PC-3 (cell line): ENCODE measurements around the gene TRIP12. TPM values are rescaled to one million over a fixed set of nuclear protein-coding genes. Genes with fewer than 3 reads are reported as not detected.

Source experiments
- ATAC-seq: fragments of 200-7000 bp; cut with Tn5 transposase; 2 replicates; pipeline ENCODE4 v1.9.1; 2020; ENCODE audit warnings: mild to moderate bottlenecking, moderate library complexity
- BruUV-seq: library from RNA; stranded (reverse); fragments of 400-500 nt; replicated peaks from 2 replicates; lab custom pipeline; 2021; lab: Mats Ljungman, UMichigan
- CTCF ChIA-PET: fragments of 300-600 bp; sonication (Branson Sonifier 250); formaldehyde crosslinking; loops from one replicate; lab custom pipeline; 2022; ENCODE audit warnings: antibody characterized with exemption; lab: Charles Lee
- POLR2A ChIA-PET: fragments of 300-600 bp; sonication (Branson Sonifier 250); formaldehyde crosslinking; loops from one replicate; lab custom pipeline; 2022; ENCODE audit warnings: antibody characterized with exemption; ENCODE audit not compliant: unreplicated experiment; lab: Charles Lee
- DNase-seq: peaks from one replicate; pipeline ENCODE4 v3.0.0-alpha.2; 2015
- H2AFZ ChIP-seq: fragments of 300-600 bp; sonication (generic); 2 replicates; pipeline ENCODE4 v1.6.0; 2016; ENCODE audit warnings: antibody characterized with exemption, low read length
- H3F3A ChIP-seq: fragments of 300-600 bp; sonication (generic); one replicate; pipeline ENCODE4 v1.6.0; 2017; ENCODE audit warnings: antibody characterized with exemption, low read length, control low read depth, mild to moderate bottlenecking; ENCODE audit not compliant: unreplicated experiment
- H3K27ac ChIP-seq: fragments of 300-600 bp; sonication (generic); 2 replicates; pipeline ENCODE4 v1.5.1; 2016; ENCODE audit warnings: mild to moderate bottlenecking, low read length
- H3K27me3 ChIP-seq: fragments of 300-600 bp; sonication (generic); 2 replicates; pipeline ENCODE4 v1.6.1; 2016; ENCODE audit warnings: low read length, mixed read lengths
- H3K36me3 ChIP-seq: fragments of 300-600 bp; sonication (generic); 2 replicates; pipeline ENCODE4 v1.6.1; 2016; ENCODE audit warnings: low read depth, mixed run types, low read length, mixed read lengths
- H3K4me1 ChIP-seq: fragments of 300-600 bp; sonication (generic); 2 replicates; pipeline ENCODE4 v1.5.1; 2016; ENCODE audit warnings: low read length; ENCODE audit not compliant: insufficient read depth
- H3K4me2 ChIP-seq: fragments of 300-600 bp; sonication (generic); 2 replicates; pipeline ENCODE4 v1.6.0; 2016; ENCODE audit warnings: low read length
- H3K4me3 ChIP-seq: fragments of 300-600 bp; sonication (generic); 2 replicates; pipeline ENCODE4 v1.5.1; 2016; ENCODE audit warnings: mild to moderate bottlenecking, low read length, mixed read lengths
- H3K79me2 ChIP-seq: fragments of 300-600 bp; sonication (generic); 2 replicates; pipeline ENCODE4 v1.6.1; 2017; ENCODE audit warnings: low read length, mixed read lengths
- H3K9ac ChIP-seq: fragments of 300-600 bp; sonication (generic); 2 replicates; pipeline ENCODE4 v1.6.0; 2016; ENCODE audit warnings: mild to moderate bottlenecking, low read length
- H3K9me2 ChIP-seq: fragments of 300-600 bp; sonication (generic); replicated peaks from 2 replicates; pipeline ENCODE4 v1.6.1; 2016; ENCODE audit warnings: mixed run types, low read length, mixed read lengths
- H3K9me3 ChIP-seq: fragments of 300-600 bp; sonication (generic); 2 replicates; pipeline ENCODE4 v1.6.1; 2016; ENCODE audit warnings: low read length, mixed read lengths
- H4K20me1 ChIP-seq: fragments of 300-600 bp; sonication (generic); 2 replicates; pipeline ENCODE4 v1.6.1; 2016; ENCODE audit warnings: low read length, mixed read lengths
- CTCF ChIP-seq: fragments of 300-600 bp; sonication (generic); conservative IDR thresholded peaks from 2 replicates; pipeline ENCODE4 v1.5.1; 2017; ENCODE audit warnings: antibody characterized with exemption, low read depth, mild to moderate bottlenecking, low read length
- EZH2 ChIP-seq: fragments of 300-600 bp; sonication (generic); IDR thresholded peaks from one replicate; pipeline ENCODE4 v1.6.1; 2017; ENCODE audit warnings: antibody characterized with exemption, mild to moderate bottlenecking, low read length; ENCODE audit not compliant: unreplicated experiment
- EZH2phosphoT487 ChIP-seq: fragments of 300-600 bp; sonication (generic); IDR thresholded peaks from 2 replicates; pipeline ENCODE4 v1.6.1; 2018; ENCODE audit warnings: mild to moderate bottlenecking, antibody characterized with exemption, low read length, borderline replicate concordance
- intact Hi-C: fragments of 100-400 bp; cut with micrococcal nuclease; formaldehyde crosslinking; loops from 2 replicates; pipeline ENCODE4 v1.9.0; 2023
- total RNA-seq: library from RNA; depleted of rRNA; stranded (reverse); fragments of >200 nt; gene quantifications from 2 replicates; pipeline ENCODE4 v1.2.3, GENCODE V29; 2014

TRIP12 gene
- total RNA-seq, 1 experiment from 2014 or later, result 113 TPM

- Histone ChIP-seq H3K9me2 (no peaks in the 10 kb centered on the region), H3K4me1 (peaks cover 13% of the 10 kb centered on the region; the same call in 1 of the 2 replicates), H3K27ac (peak overlapping the region; percentile 77), H3K4me2 (peak overlapping the region; percentile 98), H3K36me3 (peaks cover 12% of the 10 kb centered on the region; the same call in 1 of the 2 replicates), H3K79me2 (peaks cover 67% of the 10 kb centered on the region), H3K27me3 (no peaks in the 10 kb centered on the region), H3K9ac (peak overlapping the region; percentile 90), H3K9me3 (no peaks in the 10 kb centered on the region), H3K4me3 (peak overlapping the region; percentile 98), H2AFZ (peak overlapping the region; percentile 91), H4K20me1 (peaks cover 22% of the 10 kb centered on the region), H3F3A (no peaks in the 10 kb centered on the region)
- no TSS peak for BruUV-seq
- no peak for TF ChIP-seq EZH2
- TF ChIP-seq CTCF, result no peak
- TF ChIP-seq EZH2phosphoT487, result no peak
- POLR2A ChIA-PET, result interaction anchor here (0.5 to 0.6 kb wide), 3 partner anchors 17 to 1854 kb away, joined by 3 to 9 read pairs (median 4); no protein-coding TSS in a partner anchor
- peak; percentile 40 for ATAC-seq
- CTCF ChIA-PET, result no interaction called here
- DNase-seq, result peak; percentile 52
- intact Hi-C loops, result loop anchor here (5.0 kb wide), 1 partner anchor 139 kb away; no protein-coding TSS in a partner anchor
Observed at GRCh38 chr2:229921101-229921891, 513 bp downstream of the TRIP12 start.

- TF ChIP-seq CTCF (no peak), EZH2phosphoT487 (no peak), EZH2 (no peak)
- peaks cover 13% of the 10 kb centered on the region; the same call in 1 of the 2 replicates for H3K4me1 ChIP-seq
- H3K4me2 ChIP-seq, result peak overlapping the region; percentile 98
- no peaks in the 10 kb centered on the region for H3K27me3 ChIP-seq
- H3K9me3 ChIP-seq, result no peaks in the 10 kb centered on the region
- BruUV-seq, result TSS peak; percentile 27
- intact Hi-C loops, result loop anchor here (5.0 kb wide), 1 partner anchor 138 kb away; no protein-coding TSS in a partner anchor
- no peak for ATAC-seq
- H3K4me3 ChIP-seq, result peak overlapping the region; percentile 98
- H3K9me2 ChIP-seq, result no peaks in the 10 kb centered on the region
- H2AFZ ChIP-seq, result no peak overlapping the region
- peaks cover 24% of the 10 kb centered on the region for H4K20me1 ChIP-seq
- peaks cover 12% of the 10 kb centered on the region; the same call in 1 of the 2 replicates for H3K36me3 ChIP-seq
- H3K9ac ChIP-seq, result peak overlapping the region; percentile 90
- peaks cover 77% of the 10 kb centered on the region for H3K79me2 ChIP-seq
- no peak overlapping the region for H3K27ac ChIP-seq
- no peaks in the 10 kb centered on the region for H3F3A ChIP-seq
- no peak for DNase-seq
- CTCF ChIA-PET, result no interaction called here
- POLR2A ChIA-PET, result interaction anchor here (0.6 kb wide), 1 partner anchor 1853 kb away, joined by 9 read pairs; no protein-coding TSS in a partner anchor
Observed at GRCh38 chr2:229920011-229920641, 1.7 kb downstream of the TRIP12 start.
